Stimulated activated CD4-positive, alpha-beta T cell treated with anti-CD3 and anti-CD28 coated beads, Interleukin-15, amount 100 ng/mL, for 1 hour (primary cell): ENCODE results near the gene TM4SF4.

Source experiments
- DNase-seq, 2 donors: peaks; one replicate each; pipeline ENCODE4 v3.0.0-alpha.2; 2020; ENCODE audit warnings: low read depth in 1 of 2, low spot score in 1 of 2

Gene TM4SF4

GRCh38 chr3:149545049-149545448, 70.6 kb downstream of the TM4SF4 start:
- DNase-seq: no peak

GRCh38 chr3:149547413-149547812, 72.9 kb downstream of the TM4SF4 start:
- DNase-seq: no peak

- no peak for DNase-seq
Observed at GRCh38 chr3:149547954-149548668, 73.6 kb downstream of the TM4SF4 start.

DNA sequence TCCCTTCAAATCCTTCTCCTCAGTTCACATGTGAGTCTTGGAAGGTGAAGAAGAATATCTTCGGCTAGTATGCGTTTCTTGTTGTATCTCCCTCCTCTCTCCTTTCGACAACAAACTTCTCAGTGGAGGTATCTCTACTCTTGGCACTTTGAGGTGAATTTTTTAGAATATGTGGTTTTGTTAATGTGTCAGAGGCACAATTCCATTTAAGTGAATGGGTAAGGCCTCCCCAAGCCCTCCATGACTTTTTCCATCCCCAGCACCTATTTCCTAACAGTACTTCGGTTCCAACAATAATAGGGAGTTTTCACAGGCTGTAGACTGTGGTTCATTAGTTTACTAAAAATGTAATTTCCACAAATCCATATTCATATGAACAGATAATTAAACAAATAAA, 74.2 kb downstream of the TM4SF4 start:
- no peak for DNase-seq

GRCh38 chr3:149551500-149551899, 77.0 kb downstream of the TM4SF4 start:
- DNase-seq: no peak

DNA sequence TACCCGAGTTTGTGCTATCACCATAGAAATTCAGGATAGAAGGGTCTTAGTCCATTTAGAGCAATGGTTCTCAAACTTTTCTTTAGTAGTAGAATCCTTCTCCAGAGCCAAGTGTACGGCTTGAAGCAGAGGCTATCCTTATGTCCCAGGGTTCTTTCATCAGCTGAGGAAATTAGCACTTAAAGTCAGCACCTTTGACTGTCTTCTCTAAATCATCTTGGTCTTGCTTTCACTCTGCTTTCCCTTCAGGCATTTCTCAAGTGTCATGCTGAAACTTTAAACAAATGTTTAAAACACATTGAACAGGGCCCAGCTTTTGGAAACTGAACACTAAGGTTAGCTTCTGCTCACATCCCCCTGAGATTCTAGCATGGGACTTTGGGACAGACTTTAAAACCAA, 78.2 kb downstream of the TM4SF4 start:
- no peak for DNase-seq
